Neural progenitor cell (in vitro differentiated cells): ENCODE results near the gene MADD. TPM values are rescaled to one million over a fixed set of nuclear protein-coding genes. Genes with fewer than 3 reads are reported as not detected.

ENCODE experiments used
- DNase-seq: peaks from one replicate; pipeline ENCODE4 v3.0.0-alpha.2; 2016; ENCODE audit warnings: low spot score
- H2AFZ ChIP-seq: fragments of 200-600 bp; sonication (generic); replicated peaks from 2 replicates; pipeline ENCODE4 v1.6.1; 2016; ENCODE audit warnings: antibody characterized with exemption
- H3F3A ChIP-seq: fragments of 200-600 bp; sonication (generic); 2 replicates; pipeline ENCODE4 v1.6.1; 2016; ENCODE audit warnings: antibody characterized with exemption, low read depth
- H3K27ac ChIP-seq: fragments of 200-600 bp; sonication (generic); 2 replicates; pipeline ENCODE4 v1.5.1; 2016; ENCODE audit warnings: mild to moderate bottlenecking
- H3K27me3 ChIP-seq: fragments of 200-600 bp; sonication (generic); 2 replicates; pipeline ENCODE4 v1.6.1; 2016; ENCODE audit warnings: mild to moderate bottlenecking, moderate library complexity
- H3K36me3 ChIP-seq: fragments of 200-600 bp; sonication (generic); 2 replicates; pipeline ENCODE4 v1.5.1; 2016
- H3K4me1 ChIP-seq: fragments of 200-600 bp; sonication (generic); 2 replicates; pipeline ENCODE4 v1.6.1; 2016; ENCODE audit warnings: mixed run types
- H3K4me2 ChIP-seq: fragments of 200-600 bp; sonication (generic); 2 replicates; pipeline ENCODE4 v1.6.1; 2016
- H3K4me3 ChIP-seq: fragments of 200-600 bp; sonication (generic); 2 replicates; pipeline ENCODE4 v1.5.1; 2016
- H3K79me2 ChIP-seq: fragments of 200-600 bp; sonication (generic); 2 replicates; pipeline ENCODE4 v1.6.1; 2016; ENCODE audit warnings: low read depth
- H3K9ac ChIP-seq: fragments of 200-600 bp; sonication (generic); 2 replicates; pipeline ENCODE4 v1.6.1; 2016
- H3K9me3 ChIP-seq: fragments of 200-600 bp; sonication (generic); 2 replicates; pipeline ENCODE4 v1.5.1; 2016; ENCODE audit warnings: low read depth
- H4K20me1 ChIP-seq: fragments of 200-600 bp; sonication (generic); 2 replicates; pipeline ENCODE4 v1.6.1; 2016; ENCODE audit warnings: low read depth
- H3K27ac Mint-ChIP-seq: 3 replicates; pipeline ENCODE4 v1.8.0; 2021; ENCODE audit warnings: mixed read lengths
- H3K27me3 Mint-ChIP-seq: 2 replicates; pipeline ENCODE4 v1.8.0; 2022; ENCODE audit warnings: low read depth, mild to moderate bottlenecking, inconsistent platforms, moderate library complexity, mixed read lengths; ENCODE audit not compliant: insufficient read depth
- H3K36me3 Mint-ChIP-seq: 3 replicates; pipeline ENCODE4 v1.8.0; 2021; ENCODE audit warnings: mixed read lengths
- H3K4me1 Mint-ChIP-seq: 3 replicates; pipeline ENCODE4 v1.8.0; 2021; ENCODE audit warnings: mixed read lengths
- H3K4me3 Mint-ChIP-seq: 3 replicates; pipeline ENCODE4 v1.8.0; 2021; ENCODE audit warnings: mild to moderate bottlenecking, moderate library complexity, mixed read lengths
- H3K9me3 Mint-ChIP-seq: 3 replicates; pipeline ENCODE4 v1.8.0; 2020; ENCODE audit warnings: mixed read lengths
- EZH2 ChIP-seq: fragments of 200-600 bp; sonication (generic); IDR thresholded peaks from 2 replicates; pipeline ENCODE4 v1.6.1; 2017; ENCODE audit warnings: antibody characterized with exemption, mild to moderate bottlenecking, moderate library complexity
- EZH2phosphoT487 ChIP-seq: fragments of 200-600 bp; sonication (generic); IDR thresholded peaks from 2 replicates; pipeline ENCODE4 v1.6.1; 2017; ENCODE audit warnings: antibody characterized with exemption
- total RNA-seq: library from RNA; depleted of rRNA; stranded (reverse); fragments of >200 nt; gene quantifications from 2 replicates; pipeline ENCODE4 v1.2.3, GENCODE V29; 2015; ENCODE audit warnings: low replicate concordance
- TF ChIP-seq, protein P1 (sequence below): fragments of 200-600 bp; sonication (generic); IDR thresholded peaks from 2 replicates; pipeline ENCODE4 v1.5.1; 2017; ENCODE audit warnings: antibody characterized with exemption, mild to moderate bottlenecking

Gene MADD
- total RNA-seq, 1 donor from 2014 or later = 16.1 TPM

GRCh38 chr11:47359162-47359561, 89.2 kb downstream of the MADD start:
- Mint-ChIP-seq H3K4me1 (peaks cover 3% of the 10 kb centered on the region), H3K36me3 (no peaks in the 10 kb centered on the region), H3K27me3 (peaks cover 2% of the 10 kb centered on the region), H3K4me3 (no peak overlapping the region), H3K9me3 (no peaks in the 10 kb centered on the region), H3K27ac (peak overlapping the region; percentile 73)
- Histone ChIP-seq H2AFZ (no peak overlapping the region), H3K4me3 (no peak overlapping the region), H3K9me3 (no peaks in the 10 kb centered on the region), H3K4me1 (peaks cover 3% of the 10 kb centered on the region), H3K27ac (no peak overlapping the region), H3K4me2 (no peak overlapping the region), H4K20me1 (no peaks in the 10 kb centered on the region), H3K79me2 (no peaks in the 10 kb centered on the region), H3K36me3 (no peaks in the 10 kb centered on the region), H3K27me3 (no peaks in the 10 kb centered on the region), H3F3A (peaks cover 25% of the 10 kb centered on the region), H3K9ac (no peak overlapping the region)
- DNase-seq = no peak
- TF ChIP-seq, protein P1, sequence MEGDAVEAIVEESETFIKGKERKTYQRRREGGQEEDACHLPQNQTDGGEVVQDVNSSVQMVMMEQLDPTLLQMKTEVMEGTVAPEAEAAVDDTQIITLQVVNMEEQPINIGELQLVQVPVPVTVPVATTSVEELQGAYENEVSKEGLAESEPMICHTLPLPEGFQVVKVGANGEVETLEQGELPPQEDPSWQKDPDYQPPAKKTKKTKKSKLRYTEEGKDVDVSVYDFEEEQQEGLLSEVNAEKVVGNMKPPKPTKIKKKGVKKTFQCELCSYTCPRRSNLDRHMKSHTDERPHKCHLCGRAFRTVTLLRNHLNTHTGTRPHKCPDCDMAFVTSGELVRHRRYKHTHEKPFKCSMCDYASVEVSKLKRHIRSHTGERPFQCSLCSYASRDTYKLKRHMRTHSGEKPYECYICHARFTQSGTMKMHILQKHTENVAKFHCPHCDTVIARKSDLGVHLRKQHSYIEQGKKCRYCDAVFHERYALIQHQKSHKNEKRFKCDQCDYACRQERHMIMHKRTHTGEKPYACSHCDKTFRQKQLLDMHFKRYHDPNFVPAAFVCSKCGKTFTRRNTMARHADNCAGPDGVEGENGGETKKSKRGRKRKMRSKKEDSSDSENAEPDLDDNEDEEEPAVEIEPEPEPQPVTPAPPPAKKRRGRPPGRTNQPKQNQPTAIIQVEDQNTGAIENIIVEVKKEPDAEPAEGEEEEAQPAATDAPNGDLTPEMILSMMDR = no peak
- no peak for TF ChIP-seq EZH2phosphoT487
- no peak for TF ChIP-seq EZH2

GRCh38 chr11:47359586-47359985, 89.7 kb downstream of the MADD start:
- H3K9me3 ChIP-seq = no peaks in the 10 kb centered on the region
- no peaks in the 10 kb centered on the region for H3K36me3 ChIP-seq
- no peak overlapping the region for H3K9ac ChIP-seq
- no peaks in the 10 kb centered on the region for H4K20me1 ChIP-seq
- DNase-seq = no peak
- TF ChIP-seq EZH2phosphoT487 = no peak
- TF ChIP-seq EZH2 = no peak
- TF ChIP-seq, protein P1 = no peak
- H2AFZ ChIP-seq = no peak overlapping the region
- Mint-ChIP-seq H3K36me3 (no peaks in the 10 kb centered on the region), H3K9me3 (no peaks in the 10 kb centered on the region), H3K27ac (peak overlapping the region; percentile 73), H3K4me3 (no peak overlapping the region), H3K27me3 (peaks cover 2% of the 10 kb centered on the region), H3K4me1 (peaks cover 3% of the 10 kb centered on the region)
- H3K27ac ChIP-seq = no peak overlapping the region
- no peaks in the 10 kb centered on the region for H3K79me2 ChIP-seq
- peaks cover 21% of the 10 kb centered on the region for H3F3A ChIP-seq
- peaks cover 2% of the 10 kb centered on the region for H3K4me1 ChIP-seq
- H3K4me2 ChIP-seq = no peak overlapping the region
- no peak overlapping the region for H3K4me3 ChIP-seq
- H3K27me3 ChIP-seq = no peaks in the 10 kb centered on the region

DNA sequence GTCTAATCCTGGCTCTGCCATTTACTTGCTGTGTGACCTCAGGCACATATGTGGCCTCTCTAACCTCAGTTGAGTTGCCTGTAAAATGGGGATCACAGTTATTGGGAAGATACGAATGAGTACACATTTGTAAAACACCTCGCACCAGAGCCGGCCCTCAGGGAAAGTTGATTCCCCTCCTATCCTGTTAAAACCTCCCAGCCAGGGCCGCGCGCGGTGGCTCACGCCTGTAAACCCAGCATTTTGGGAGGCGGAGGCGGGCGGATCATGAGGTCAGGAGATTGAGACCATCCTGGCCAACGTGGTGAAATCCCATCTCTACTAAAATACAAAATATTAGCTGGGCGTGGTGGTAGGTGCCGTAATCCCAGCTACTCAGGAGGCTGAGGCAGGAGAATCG, 90.4 kb downstream of the MADD start:
- TF ChIP-seq, protein P1 = no peak
- TF ChIP-seq EZH2phosphoT487 = no peak
- no peak overlapping the region for H3K27ac Mint-ChIP-seq

More for the DNA sequence above, 90.4 kb downstream of the MADD start:
- H3K9me3 ChIP-seq = no peaks in the 10 kb centered on the region
- no peak overlapping the region for H3K9ac ChIP-seq
- Mint-ChIP-seq H3K36me3 (no peaks in the 10 kb centered on the region), H3K4me3 (no peak overlapping the region), H3K9me3 (no peaks in the 10 kb centered on the region), H3K4me1 (peaks cover 2% of the 10 kb centered on the region), H3K27me3 (peaks cover 2% of the 10 kb centered on the region)
- no peaks in the 10 kb centered on the region for H3K27me3 ChIP-seq
- H3K4me3 ChIP-seq = no peak overlapping the region
- H3K36me3 ChIP-seq = no peaks in the 10 kb centered on the region
- no peak overlapping the region for H3K27ac ChIP-seq
- H3K4me2 ChIP-seq = no peak overlapping the region
- no peaks in the 10 kb centered on the region for H3K79me2 ChIP-seq
- H3F3A ChIP-seq = peaks cover 21% of the 10 kb centered on the region
- no peak for DNase-seq
- no peak overlapping the region for H2AFZ ChIP-seq
- no peaks in the 10 kb centered on the region for H4K20me1 ChIP-seq
- H3K4me1 ChIP-seq = no peaks in the 10 kb centered on the region
